ENCODE data around the gene VAC14.

Gene VAC14

GRCh38 chr16:70701596-70701995 lies 99.4 kb downstream of the VAC14 start:
- H3K79me1 ChIP-seq (ENCODE audit: low read length), result no peaks in the 10 kb centered on the region
- no peak overlapping the region for H3K56ac ChIP-seq (ENCODE audit: low read length)
- no peak overlapping the region for H3K4me3 ChIP-seq (ENCODE audit: low read length)
- H2BK5ac ChIP-seq (ENCODE audit: low read length), result no peak overlapping the region
- H3K79me2 ChIP-seq (ENCODE audit: control insufficient read depth, insufficient read depth, low read length), result no peaks in the 10 kb centered on the region
- H3K4me2 ChIP-seq (ENCODE audit: low read length), result no peak overlapping the region
- no peak for DNase-seq
- H3K27ac ChIP-seq (ENCODE audit: low read depth, low read length), result no peak overlapping the region
- no peaks in the 10 kb centered on the region for H3K4me1 ChIP-seq (ENCODE audit: control insufficient read depth, low read depth, low read length)
- no peak overlapping the region for H3K9ac ChIP-seq (ENCODE audit: low read length)
- no peak overlapping the region for H2AK5ac ChIP-seq (ENCODE audit: low read length)
- no peak overlapping the region for H3K4ac ChIP-seq (ENCODE audit: low read depth, low read length)
- H2BK120ac ChIP-seq (ENCODE audit: low read depth, low read length), result no peak overlapping the region
- H4K5ac ChIP-seq (ENCODE audit: low read length), result no peak overlapping the region
- H3K27me3 ChIP-seq (ENCODE audit: insufficient read depth, low read length, poor library complexity), result no peaks in the 10 kb centered on the region
- no peak overlapping the region for H4K8ac ChIP-seq (ENCODE audit: low read depth, low read length)
- no peak overlapping the region for H3K18ac ChIP-seq (ENCODE audit: low read length)
- no peak overlapping the region for H2BK15ac ChIP-seq (replicated peaks; ENCODE audit: low read depth)
- no peaks in the 10 kb centered on the region for H3K36me3 ChIP-seq (ENCODE audit: control insufficient read depth, insufficient read depth, low read length)
- H3K23ac ChIP-seq (ENCODE audit: low read length), result no peak overlapping the region
- no CpG with 5 or more reads among the region's 9 CpGs for WGBS (ENCODE audit: extremely low coverage, insufficient coverage, low lambda C conversion rate)

GRCh38 chr16:70701036-70701435 lies 99.9 kb downstream of the VAC14 start:
- Histone ChIP-seq H2BK15ac (replicated peaks; ENCODE audit: low read depth) (no peak overlapping the region), H2BK120ac (ENCODE audit: low read depth, low read length) (no peak overlapping the region), H3K4me1 (ENCODE audit: control insufficient read depth, low read depth, low read length) (no peaks in the 10 kb centered on the region), H3K4me3 (ENCODE audit: low read length) (no peak overlapping the region), H3K36me3 (ENCODE audit: control insufficient read depth, insufficient read depth, low read length) (no peaks in the 10 kb centered on the region), H3K27me3 (ENCODE audit: insufficient read depth, low read length, poor library complexity) (no peaks in the 10 kb centered on the region), H3K56ac (ENCODE audit: low read length) (no peak overlapping the region), H3K79me2 (ENCODE audit: control insufficient read depth, insufficient read depth, low read length) (no peaks in the 10 kb centered on the region), H2AK5ac (ENCODE audit: low read length) (no peak overlapping the region), H3K18ac (ENCODE audit: low read length) (no peak overlapping the region), H4K8ac (ENCODE audit: low read depth, low read length) (no peak overlapping the region), H4K5ac (ENCODE audit: low read length) (no peak overlapping the region), H3K9ac (ENCODE audit: low read length) (no peak overlapping the region), H3K4me2 (ENCODE audit: low read length) (no peak overlapping the region), H3K27ac (ENCODE audit: low read depth, low read length) (no peak overlapping the region), H2BK5ac (ENCODE audit: low read length) (no peak overlapping the region), H3K4ac (ENCODE audit: low read depth, low read length) (no peak overlapping the region), H3K79me1 (ENCODE audit: low read length) (no peaks in the 10 kb centered on the region), H3K23ac (ENCODE audit: low read length) (no peak overlapping the region)
- DNase-seq, result no peak
- no CpG with 5 or more reads among the region's 3 CpGs for WGBS (ENCODE audit: extremely low coverage, insufficient coverage, low lambda C conversion rate)

GRCh38 chr16:70700101-70701020 lies 100.6 kb downstream of the VAC14 start:
- Histone ChIP-seq H3K4ac (ENCODE audit: low read depth, low read length) (no peak overlapping the region), H3K4me3 (ENCODE audit: low read length) (no peak overlapping the region), H3K36me3 (ENCODE audit: control insufficient read depth, insufficient read depth, low read length) (no peaks in the 10 kb centered on the region), H3K9ac (ENCODE audit: low read length) (no peak overlapping the region), H3K4me2 (ENCODE audit: low read length) (no peak overlapping the region), H2BK120ac (ENCODE audit: low read depth, low read length) (no peak overlapping the region), H2BK15ac (replicated peaks; ENCODE audit: low read depth) (no peak overlapping the region), H3K23ac (ENCODE audit: low read length) (no peak overlapping the region), H3K79me2 (ENCODE audit: control insufficient read depth, insufficient read depth, low read length) (no peaks in the 10 kb centered on the region), H2AK5ac (ENCODE audit: low read length) (no peak overlapping the region), H3K56ac (ENCODE audit: low read length) (no peak overlapping the region), H3K27me3 (ENCODE audit: insufficient read depth, low read length, poor library complexity) (no peaks in the 10 kb centered on the region), H3K79me1 (ENCODE audit: low read length) (no peaks in the 10 kb centered on the region), H3K18ac (ENCODE audit: low read length) (no peak overlapping the region), H4K8ac (ENCODE audit: low read depth, low read length) (no peak overlapping the region), H4K5ac (ENCODE audit: low read length) (no peak overlapping the region), H3K4me1 (ENCODE audit: control insufficient read depth, low read depth, low read length) (peaks cover 5% of the 10 kb centered on the region), H3K27ac (ENCODE audit: low read depth, low read length) (no peak overlapping the region), H2BK5ac (ENCODE audit: low read length) (no peak overlapping the region)
- WGBS (ENCODE audit: extremely low coverage, insufficient coverage, low lambda C conversion rate), result no CpG with 5 or more reads among the region's 30 CpGs
- no peak for DNase-seq

GRCh38 chr16:70699696-70700095 lies 101.3 kb downstream of the VAC14 start:
- H3K23ac ChIP-seq (ENCODE audit: low read length), result no peak overlapping the region
- no peak overlapping the region for H2BK5ac ChIP-seq (ENCODE audit: low read length)
- no CpG with 5 or more reads among the region's 17 CpGs for WGBS (ENCODE audit: extremely low coverage, insufficient coverage, low lambda C conversion rate)
- H2BK120ac ChIP-seq (ENCODE audit: low read depth, low read length), result no peak overlapping the region
- peaks cover 6% of the 10 kb centered on the region for H3K4me1 ChIP-seq (ENCODE audit: control insufficient read depth, low read depth, low read length)
- no peak overlapping the region for H3K4me2 ChIP-seq (ENCODE audit: low read length)
- no peak overlapping the region for H4K8ac ChIP-seq (ENCODE audit: low read depth, low read length)
- H3K79me2 ChIP-seq (ENCODE audit: control insufficient read depth, insufficient read depth, low read length), result no peaks in the 10 kb centered on the region
- H4K5ac ChIP-seq (ENCODE audit: low read length), result no peak overlapping the region
- no peak overlapping the region for H3K56ac ChIP-seq (ENCODE audit: low read length)
- H3K4me3 ChIP-seq (ENCODE audit: low read length), result no peak overlapping the region
- no peak overlapping the region for H2BK15ac ChIP-seq (replicated peaks; ENCODE audit: low read depth)
- no peak overlapping the region for H3K27ac ChIP-seq (ENCODE audit: low read depth, low read length)
- no peak overlapping the region for H2AK5ac ChIP-seq (ENCODE audit: low read length)
- no peak overlapping the region for H3K18ac ChIP-seq (ENCODE audit: low read length)
- no peak overlapping the region for H3K4ac ChIP-seq (ENCODE audit: low read depth, low read length)
- no peaks in the 10 kb centered on the region for H3K79me1 ChIP-seq (ENCODE audit: low read length)
- H3K36me3 ChIP-seq (ENCODE audit: control insufficient read depth, insufficient read depth, low read length), result no peaks in the 10 kb centered on the region
- no peak overlapping the region for H3K9ac ChIP-seq (ENCODE audit: low read length)
- no peaks in the 10 kb centered on the region for H3K27me3 ChIP-seq (ENCODE audit: insufficient read depth, low read length, poor library complexity)
- DNase-seq, result no peak

- DNase-seq, result no peak
- Histone ChIP-seq H4K8ac (ENCODE audit: low read depth, low read length) (no peak overlapping the region), H3K4me1 (ENCODE audit: control insufficient read depth, low read depth, low read length) (peaks cover 6% of the 10 kb centered on the region), H3K79me1 (ENCODE audit: low read length) (no peaks in the 10 kb centered on the region), H3K79me2 (ENCODE audit: control insufficient read depth, insufficient read depth, low read length) (no peaks in the 10 kb centered on the region), H3K27me3 (ENCODE audit: insufficient read depth, low read length, poor library complexity) (no peaks in the 10 kb centered on the region), H3K23ac (ENCODE audit: low read length) (no peak overlapping the region), H3K18ac (ENCODE audit: low read length) (no peak overlapping the region), H2BK120ac (ENCODE audit: low read depth, low read length) (no peak overlapping the region), H3K4ac (ENCODE audit: low read depth, low read length) (no peak overlapping the region), H3K56ac (ENCODE audit: low read length) (no peak overlapping the region), H2AK5ac (ENCODE audit: low read length) (no peak overlapping the region), H3K9ac (ENCODE audit: low read length) (no peak overlapping the region), H2BK15ac (replicated peaks; ENCODE audit: low read depth) (no peak overlapping the region), H3K4me3 (ENCODE audit: low read length) (no peak overlapping the region), H3K27ac (ENCODE audit: low read depth, low read length) (no peak overlapping the region), H2BK5ac (ENCODE audit: low read length) (no peak overlapping the region), H4K5ac (ENCODE audit: low read length) (no peak overlapping the region), H3K4me2 (ENCODE audit: low read length) (no peak overlapping the region), H3K36me3 (ENCODE audit: control insufficient read depth, insufficient read depth, low read length) (no peaks in the 10 kb centered on the region)
- no CpG with 5 or more reads among the region's 10 CpGs for WGBS (ENCODE audit: extremely low coverage, insufficient coverage, low lambda C conversion rate)
Observed at GRCh38 chr16:70698901-70699300, 102.1 kb downstream of the VAC14 start.

Measured in mesendoderm (in vitro differentiated cells).